GM18498 (cell line): ENCODE data around the gene TMEM250.
A peak's percentile ranks its signal among the peaks of the same experiment; 100 is the strongest.
"Not testable (repeated sequence)": the region's sequence is repeated elsewhere in the genome, so short reads cannot be mapped to it uniquely, and the experiment has no call there.

Experiments used
- ATAC-seq: cut with Tn5 transposase; IDR thresholded peaks from one replicate; pipeline ENCODE4 v1.9.1; 2021; ENCODE audit warnings: mild to moderate bottlenecking, moderate library complexity; ENCODE audit not compliant: unreplicated experiment

The TMEM250 gene

DNA sequence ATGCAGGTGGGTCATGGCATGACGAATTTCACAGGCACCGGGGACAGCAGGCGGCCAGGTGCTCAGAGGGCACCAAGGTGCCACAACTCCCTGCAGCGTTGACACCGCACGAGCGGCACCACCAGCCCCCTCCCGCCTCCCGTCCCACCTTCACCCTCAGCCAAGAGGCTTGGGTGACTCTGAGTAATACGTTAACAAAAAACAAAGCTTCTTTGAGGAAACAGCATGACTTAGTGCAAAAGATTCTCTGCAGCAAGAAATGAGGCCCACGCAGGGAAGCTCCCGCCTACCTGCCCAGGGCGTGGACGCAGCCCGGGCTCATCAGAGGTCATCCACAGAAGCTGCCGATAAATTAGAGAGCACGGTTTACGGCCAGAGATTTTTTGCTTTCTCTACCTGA lies 4.1 kb downstream of the TMEM250 start:
- ATAC-seq, result no peak

DNA sequence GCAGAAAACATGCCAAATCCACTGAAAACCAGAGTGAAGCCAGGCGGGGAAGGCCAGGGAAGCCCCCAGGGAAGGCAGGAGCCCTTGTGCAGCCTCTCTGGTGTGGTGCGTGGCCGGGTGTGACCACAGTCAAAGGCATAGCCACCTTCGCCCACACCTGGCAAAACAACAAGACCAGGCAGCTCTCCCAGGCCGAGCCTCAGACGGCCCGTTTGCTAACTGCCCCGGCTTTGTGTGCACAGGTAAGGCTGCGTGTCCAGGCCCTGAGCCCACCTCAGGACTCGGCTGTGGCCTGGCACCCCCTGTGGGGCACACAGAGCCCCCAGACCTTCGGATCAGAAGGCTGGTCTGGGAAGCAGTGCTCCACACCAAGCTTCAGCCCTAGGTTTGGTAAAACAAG lies 6.1 kb downstream of the TMEM250 start:
- ATAC-seq, result no peak

DNA sequence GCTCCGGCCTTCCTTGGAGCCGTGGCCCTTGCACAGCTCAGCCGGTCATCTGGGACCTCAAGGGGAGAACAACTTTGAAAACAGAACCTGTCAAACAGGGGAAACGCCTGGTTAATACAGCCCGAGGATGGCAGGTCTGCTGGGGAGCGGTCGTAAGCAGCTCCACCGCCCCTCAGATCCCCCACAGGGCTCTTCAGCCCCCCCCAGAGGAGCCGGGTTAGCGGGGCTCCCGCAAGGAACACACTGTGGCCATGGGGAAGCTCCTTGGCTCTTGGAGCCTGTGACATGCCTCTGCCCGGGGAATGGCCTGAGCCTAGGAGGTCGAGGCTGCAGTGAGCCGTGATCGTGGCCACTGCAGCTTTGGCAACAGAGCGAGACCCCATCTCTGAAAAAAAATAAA lies 6.8 kb downstream of the TMEM250 start:
- no peak for ATAC-seq

DNA sequence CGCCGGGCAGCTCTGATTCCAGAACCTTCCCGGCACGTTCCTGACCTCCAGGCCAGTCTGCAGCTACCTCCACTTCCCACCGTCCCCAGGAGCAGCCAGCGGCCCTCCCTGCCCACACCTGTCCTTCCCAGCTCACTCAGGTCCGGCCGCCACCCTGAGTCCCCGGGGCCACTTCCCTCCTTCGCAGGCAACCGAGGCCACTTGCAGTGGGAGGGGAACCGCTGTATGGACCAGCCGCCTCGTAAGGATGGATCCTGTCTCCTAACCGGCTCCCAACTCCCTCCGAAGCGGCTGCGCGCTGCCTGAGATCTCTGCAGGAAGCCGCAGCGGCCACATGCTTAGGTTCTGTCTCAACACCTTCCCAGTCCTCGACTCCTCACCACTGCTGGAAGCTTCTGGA lies 7.5 kb downstream of the TMEM250 start:
- no peak for ATAC-seq

- ATAC-seq, result no peak
Observed at GRCh38 chr9:136110082-136111061, 8.3 kb downstream of the TMEM250 start.

- ATAC-seq, result peak; percentile 85
Observed at GRCh38 chr9:136109351-136110081, 9.2 kb downstream of the TMEM250 start.

- ATAC-seq, result no peak
Observed at GRCh38 chr9:136108648-136109266, 9.9 kb downstream of the TMEM250 start.

- ATAC-seq, result no peak
Observed at GRCh38 chr9:136107953-136108647, 10.6 kb downstream of the TMEM250 start.

GRCh38 chr9:136107155-136107952 lies 11.3 kb downstream of the TMEM250 start:
- no peak for ATAC-seq

DNA sequence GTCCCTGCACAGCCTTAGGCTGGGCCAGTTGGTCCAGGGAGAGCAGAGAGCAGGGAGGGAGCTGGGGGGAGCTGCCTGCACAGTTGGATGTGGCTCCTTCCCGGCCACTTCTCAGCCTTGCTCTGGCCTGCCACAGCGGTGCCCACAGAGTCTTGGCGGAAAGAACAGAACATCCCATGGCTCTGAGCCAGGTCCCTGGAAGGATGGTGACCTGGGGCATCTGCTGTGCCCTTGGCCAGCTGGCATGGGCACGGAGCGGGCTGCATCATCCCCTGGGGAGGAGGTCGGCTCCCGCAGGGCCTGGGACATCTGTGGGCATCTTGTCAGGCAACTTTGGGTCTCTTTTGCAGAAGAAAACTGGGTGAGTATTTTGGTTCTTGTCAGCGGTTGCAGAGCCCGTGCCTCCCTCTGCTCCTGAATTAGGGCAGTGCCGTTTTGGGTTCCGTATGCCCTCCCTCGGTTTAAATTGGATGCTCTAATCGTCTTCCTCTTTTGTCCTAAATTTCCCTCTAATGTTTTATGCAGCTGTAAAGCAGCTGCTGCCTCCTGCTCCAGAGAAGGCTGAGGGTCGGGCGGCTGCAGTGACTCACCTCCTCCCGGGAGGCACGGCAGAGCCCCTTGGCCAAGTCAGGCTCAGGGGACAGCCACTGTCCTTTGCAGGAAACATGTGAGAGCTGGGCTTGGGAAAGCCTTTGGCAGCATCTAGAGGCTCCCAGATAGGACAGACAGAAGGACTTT lies 13.1 kb downstream of the TMEM250 start:
- no peak for ATAC-seq

- no peak for ATAC-seq
Observed at GRCh38 chr9:136104916-136105315, 13.8 kb downstream of the TMEM250 start.

- ATAC-seq, result no peak
Observed at GRCh38 chr9:136104488-136104800, 14.2 kb downstream of the TMEM250 start.

- no peak for ATAC-seq
Observed at GRCh38 chr9:136103651-136104487, 14.8 kb downstream of the TMEM250 start.

DNA sequence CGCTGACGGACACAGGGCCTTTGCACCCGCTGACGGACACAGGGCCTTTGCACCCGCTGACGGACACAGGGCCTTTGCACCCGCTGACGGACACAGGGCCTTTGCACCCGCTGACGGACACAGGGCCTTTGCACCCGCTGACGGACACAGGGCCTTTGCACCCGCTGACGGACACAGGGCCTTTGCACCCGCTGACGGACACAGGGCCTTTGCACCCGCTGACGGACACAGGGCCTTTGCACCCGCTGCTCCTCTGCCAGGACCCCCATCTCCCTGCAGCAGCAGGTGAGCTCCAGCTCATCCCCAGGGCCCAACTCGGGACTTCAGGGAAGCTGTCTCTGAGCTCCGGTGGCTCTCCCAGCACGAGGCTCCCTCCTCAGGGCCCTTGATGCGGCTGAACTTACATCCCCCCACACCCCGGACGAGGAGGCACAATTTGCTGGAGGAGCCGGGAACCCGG lies 17.0 kb downstream of the TMEM250 start:
- ATAC-seq, result not testable (repeated sequence)

DNA sequence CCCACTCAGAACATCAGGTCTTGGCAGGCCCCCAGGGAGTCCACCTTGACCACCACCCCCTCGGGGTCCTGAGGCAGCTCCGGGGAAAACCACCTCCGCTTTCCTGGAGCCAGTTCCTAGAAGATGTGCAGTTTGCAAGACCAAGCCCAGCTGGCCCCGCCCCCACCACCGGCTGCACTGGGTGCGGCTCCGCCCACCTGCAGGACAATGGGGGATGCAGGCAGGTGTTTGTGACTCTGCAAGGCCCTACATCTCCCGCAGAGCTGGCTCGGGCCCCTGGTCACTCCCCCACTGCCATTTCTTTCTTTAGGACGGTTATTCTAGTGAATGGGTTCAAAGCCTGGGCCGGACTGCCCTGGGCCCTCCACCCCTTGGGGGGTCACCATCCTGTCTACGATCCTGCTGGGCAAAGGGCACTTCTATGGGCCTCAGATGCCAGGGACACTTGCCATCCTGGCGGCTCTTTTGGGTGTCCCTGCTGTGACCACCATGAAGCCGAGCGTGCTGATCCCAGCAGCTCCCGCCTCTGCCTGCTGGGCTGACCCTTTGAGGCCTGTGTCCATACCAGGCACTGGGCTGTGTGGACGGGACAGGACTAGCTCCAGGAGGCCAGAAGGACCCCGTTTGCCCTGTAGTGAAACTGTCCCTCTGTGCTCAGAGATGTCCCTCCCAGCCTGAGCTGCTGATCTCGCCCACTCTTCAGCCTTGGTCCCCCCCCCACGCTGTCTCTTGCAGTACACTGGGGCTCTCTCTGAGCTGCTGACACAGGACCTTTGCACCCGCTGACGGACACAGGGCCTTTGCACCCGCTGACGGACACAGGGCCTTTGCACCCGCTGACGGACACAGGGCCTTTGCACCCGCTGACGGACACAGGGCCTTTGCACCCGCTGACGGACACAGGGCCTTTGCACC lies 17.7 kb downstream of the TMEM250 start:
- no peak for ATAC-seq

- no peak for ATAC-seq
Observed at GRCh38 chr9:136099542-136099941, 19.1 kb downstream of the TMEM250 start.

DNA sequence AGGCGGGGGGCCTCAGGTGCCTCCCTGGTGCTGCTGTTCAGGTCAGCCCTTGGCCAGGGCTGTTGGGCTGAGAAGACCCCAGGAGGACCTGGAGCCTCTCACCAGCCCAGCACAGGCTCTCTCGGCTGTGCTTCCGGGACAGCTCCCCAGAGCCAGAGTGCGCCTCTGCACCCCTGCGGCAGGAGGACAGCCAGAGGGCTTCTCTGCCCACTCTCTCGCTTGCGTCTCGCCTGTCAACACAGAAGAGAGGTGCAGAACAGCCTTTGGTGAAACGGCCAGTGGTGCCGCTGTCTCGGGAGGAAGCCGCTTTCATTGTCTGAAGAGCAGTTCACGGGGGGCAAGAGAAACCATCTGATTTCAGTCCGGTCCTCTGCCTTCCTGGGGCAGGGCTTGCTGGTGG lies 19.8 kb downstream of the TMEM250 start:
- ATAC-seq, result no peak

- ATAC-seq, result no peak
Observed at GRCh38 chr9:136098210-136098609, 20.5 kb downstream of the TMEM250 start.
